Activated CD4-positive, alpha-beta T cell treated with anti-CD3 and anti-CD28 coated beads, Interleukin-2, amount 50 U/mL, for 24 hours (primary cell): ENCODE data around the gene RGPD8.
"Not testable (repeated sequence)": the region's sequence is repeated elsewhere in the genome, so short reads cannot be mapped to it uniquely, and the experiment has no call there.

Source experiments
- DNase-seq, 2 donors: peaks; one replicate each; pipeline ENCODE4 v3.0.0-alpha.2; 2020; ENCODE audit warnings: low read depth in 1 of 2, low spot score in 1 of 2

RGPD8 gene

DNA sequence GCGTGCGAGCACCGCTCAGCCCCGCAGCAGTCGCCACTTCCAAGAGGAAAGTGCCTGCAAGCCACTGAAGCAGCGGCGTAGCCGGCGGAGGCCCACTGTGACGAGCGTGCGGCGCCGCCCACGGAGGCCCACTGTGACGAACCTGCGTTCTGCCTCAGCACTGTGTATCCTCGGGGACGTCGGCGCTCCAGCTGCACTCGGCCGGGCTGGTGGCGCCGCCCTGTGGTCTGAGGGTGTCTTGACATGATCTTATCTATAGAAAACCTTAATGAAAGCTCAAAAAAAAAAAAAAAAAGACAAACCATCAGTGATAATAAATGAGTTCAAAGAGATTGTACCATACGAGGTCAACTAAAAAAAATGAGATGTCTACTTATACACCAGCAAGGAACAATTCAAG is at the start of gene RGPD8:
Gene RGPD8 (minus strand): TSS at position 166 of the 400 bp plus-strand sequence. CDS start 192 bp downstream, outside the sequence.
- peak; percentile 38 to 76 for DNase-seq

DNA sequence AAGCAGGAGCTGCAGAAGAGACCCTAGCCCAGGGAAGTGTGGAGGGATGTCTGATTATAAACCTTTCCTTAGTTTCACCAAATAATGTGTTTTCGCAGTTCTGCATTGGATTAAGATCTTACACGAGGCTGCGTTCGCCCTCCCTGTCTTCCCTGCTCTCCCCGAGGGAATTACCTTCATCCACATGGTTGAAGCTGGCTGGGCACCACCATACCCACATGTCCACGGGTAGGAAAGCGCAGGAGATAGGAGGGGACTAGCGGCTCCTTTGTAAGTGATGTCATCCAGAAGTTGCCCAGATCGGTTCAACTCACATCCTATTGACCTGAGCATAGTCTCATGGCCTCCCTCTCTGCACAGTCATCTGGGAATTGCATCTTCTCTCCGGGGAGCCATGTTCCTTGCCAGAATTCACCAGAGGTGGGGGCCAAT is 49.6 kb upstream of the RGPD8 start:
- DNase-seq, result no peak

DNA sequence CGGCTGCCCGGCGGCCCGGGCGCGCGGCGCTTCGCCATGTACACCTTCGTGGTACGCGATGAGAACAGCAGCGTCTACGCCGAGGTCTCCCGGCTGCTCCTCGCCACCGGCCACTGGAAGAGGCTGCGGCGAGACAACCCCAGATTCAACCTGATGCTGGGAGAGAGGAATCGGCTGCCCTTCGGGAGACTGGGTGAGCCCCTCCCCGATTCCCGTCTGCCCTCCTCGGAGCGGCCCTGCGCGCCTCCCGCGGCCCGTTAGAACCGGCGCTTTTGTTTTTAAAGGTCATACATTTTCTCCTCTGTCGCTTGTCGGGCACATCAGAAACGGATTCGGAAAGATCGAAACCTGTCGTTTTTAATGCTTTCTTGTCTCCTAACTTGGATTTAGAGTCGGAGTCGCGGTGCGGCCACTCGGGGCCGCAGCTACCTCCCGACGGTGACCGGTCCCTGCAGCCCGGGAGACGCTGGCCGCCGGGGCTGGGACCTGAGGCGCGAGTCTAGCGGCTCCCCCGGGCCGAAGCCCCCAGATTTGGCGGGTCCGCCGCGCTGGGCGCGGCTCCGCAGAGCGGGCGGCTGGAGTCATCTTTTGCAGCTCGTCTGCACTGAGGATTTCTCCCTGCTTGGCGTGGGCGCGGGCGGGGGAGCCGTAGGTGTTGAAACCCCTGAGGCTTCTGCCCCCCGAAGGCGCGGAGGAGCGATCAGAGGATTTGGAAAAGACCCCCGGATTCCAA is 49.0 kb upstream of the RGPD8 start:
- DNase-seq, result peak; percentile 11 to 21

DNA sequence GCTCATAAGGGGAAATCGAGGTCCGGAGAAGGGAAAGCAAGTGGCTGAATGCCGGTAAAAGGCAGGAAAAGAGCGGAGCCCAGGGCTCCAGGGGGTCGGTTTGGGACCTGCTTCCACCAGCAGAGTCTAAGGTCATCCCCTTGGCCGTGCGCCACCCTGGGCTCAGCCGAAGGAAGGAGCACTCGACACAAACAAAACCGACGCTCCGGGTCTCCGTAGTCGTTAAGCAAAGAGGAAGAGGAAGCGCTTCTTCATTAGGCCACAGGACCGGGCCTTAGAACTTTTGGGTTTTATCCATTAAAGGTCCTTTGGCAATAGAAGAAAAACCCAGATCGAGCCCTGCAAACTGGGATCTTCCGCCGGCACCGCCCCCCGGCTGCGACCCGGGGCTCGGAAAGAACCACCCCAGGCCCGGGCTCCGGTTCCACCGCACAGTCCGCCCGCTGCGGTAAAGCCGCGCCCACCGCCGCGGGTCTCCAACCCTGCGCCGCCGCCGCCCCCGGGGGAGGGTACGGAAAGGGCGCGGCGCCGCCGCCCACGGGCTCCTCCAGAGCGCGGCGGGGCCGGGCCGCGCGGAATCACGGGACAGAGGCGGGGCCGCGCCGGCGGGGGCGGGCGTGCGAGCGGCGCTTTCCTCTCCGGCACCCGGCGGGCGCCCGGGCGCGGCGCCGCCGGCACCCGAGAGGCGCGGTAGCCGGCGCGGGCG is 48.2 kb upstream of the RGPD8 start, which contains the start of gene TTL:
Gene TTL (plus strand): TSS at position 629 of the 706 bp plus-strand sequence. CDS start 189 bp downstream, outside the sequence.
- peak; percentile 48 to 60 for DNase-seq

DNA sequence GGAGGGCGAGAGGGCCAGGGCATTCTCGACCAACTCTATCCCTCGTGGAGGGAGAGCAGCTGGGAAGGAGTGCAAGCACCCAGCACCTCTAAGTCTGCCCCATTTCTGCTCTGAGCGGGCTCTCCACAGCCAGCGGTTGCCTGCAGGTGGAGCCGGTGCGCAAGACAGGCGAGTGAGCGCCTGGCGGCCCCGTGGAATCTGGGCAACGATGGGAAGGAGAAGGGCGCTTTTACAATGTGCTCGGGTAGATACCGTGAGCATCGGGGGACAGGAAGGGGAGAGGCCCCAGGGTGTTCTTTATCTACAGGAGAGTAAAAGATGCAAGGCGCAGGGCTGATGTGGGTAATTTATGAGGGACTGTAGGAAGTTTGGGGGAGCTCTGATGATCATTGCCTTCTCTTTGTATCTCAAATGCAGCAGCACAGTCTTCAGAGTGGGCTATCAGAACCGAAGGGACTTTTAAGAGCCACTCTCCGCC is 47.6 kb upstream of the RGPD8 start:
- DNase-seq, result peak; percentile 68 to 76

DNA sequence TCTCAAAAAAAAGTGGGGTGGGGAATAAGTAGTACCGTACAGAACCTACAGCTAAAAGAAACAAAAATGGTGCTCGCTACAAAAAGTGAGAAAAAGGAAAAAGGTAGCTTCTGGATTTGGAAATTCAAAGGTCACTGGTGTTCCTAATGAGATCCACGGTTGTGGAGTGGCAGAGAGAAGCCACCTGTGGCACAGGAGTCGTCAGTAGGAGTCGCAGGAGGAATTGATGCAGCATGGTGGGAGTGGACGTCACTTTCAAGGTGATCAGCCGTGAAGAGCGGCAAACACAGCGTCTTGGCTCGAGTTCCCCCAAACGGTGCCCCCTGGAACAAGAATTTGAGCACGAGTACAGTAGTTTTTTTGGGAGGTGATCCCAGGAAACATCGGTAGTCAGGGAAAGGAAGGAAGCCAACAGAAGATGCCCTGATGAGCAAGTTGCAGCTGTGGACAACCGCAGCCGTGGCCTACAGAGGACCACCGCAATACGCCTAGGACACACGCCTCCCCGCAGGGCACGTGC is 47.1 kb upstream of the RGPD8 start:
- DNase-seq, result peak in 1 of 2 donors; percentile 8

DNA sequence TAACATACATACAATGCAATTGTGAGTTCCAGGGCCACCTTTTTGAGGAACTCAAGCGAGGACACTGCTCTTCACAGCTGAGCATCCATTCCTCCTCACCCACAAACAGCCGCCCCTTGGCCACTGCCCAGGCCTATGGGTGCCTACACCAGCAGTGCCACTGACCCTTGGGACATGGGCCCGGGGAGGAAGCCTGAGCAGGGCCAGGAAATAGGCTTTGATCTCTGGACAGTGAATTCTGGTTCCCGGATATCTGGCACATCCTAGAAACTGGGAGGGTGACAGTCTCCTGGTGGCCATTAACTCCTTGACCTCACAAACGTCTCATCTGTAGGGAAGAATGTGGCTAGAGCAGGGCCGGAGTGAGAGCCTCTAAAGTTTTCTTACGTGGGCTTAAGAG is 43.0 kb upstream of the RGPD8 start:
- no peak for DNase-seq

DNA sequence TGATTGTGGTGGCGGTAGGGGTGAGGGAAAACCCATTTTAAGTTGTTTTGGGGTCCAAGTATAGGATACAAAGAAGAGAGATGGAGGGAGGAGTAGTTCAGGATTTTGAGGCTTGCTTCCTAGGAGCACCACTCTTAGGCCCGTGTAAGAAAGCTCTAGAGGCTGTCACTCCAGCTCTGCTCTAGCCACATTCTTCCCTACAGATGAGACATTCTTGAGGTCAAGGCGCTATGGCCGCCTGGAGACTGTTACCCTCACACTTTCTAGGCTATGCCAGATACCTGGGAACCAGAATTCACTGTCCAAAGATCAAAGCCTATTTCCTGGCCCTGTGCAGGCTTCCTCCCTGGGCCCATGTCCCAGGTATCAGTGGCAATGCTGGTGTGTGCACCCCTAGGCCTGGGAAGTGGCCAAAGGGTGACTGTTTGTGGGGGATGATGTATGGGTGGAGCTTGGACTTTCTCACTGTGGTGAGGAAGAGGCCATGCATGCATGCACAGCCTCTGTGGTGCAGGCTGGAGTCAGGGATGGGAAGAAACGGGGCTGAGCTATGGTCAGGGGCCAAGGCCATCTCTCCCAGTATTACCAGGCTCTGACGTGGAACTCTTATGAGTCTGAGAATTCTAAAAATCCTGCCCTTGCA is 41.5 kb upstream of the RGPD8 start:
- DNase-seq, result no peak

DNA sequence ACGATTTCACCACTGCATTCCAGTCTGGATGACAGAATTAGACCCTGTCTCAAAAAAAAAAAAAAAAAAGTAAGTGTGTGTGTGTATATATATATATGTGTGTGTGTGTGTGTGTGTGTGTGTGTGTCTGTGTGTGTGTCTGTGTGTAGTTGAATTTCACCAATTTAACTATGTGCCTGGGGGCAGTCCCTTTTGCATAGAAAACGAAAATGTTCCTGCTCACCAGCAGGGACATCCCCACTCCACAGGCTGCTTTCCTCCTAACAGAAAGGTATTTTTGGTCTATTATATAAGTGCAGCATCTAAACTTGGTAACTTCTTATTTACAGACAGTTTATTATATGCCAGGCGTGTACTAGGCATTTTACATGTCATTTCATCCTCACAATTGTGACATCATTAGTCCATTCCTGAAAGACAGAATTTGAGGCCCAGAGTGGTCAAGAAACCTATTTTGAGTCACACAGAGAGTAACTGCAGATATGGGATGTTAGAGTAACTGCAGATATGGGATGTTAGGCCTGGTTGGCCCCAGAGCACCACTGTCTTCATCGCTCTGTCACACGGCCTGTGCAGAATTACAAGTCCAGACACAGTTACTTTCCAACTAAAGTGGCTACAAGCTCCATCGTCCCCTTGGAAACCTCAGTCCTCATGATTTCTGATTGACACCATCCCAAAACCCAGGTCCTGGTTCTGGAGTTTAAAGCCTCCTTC is 39.3 kb upstream of the RGPD8 start:
- no peak for DNase-seq

DNA sequence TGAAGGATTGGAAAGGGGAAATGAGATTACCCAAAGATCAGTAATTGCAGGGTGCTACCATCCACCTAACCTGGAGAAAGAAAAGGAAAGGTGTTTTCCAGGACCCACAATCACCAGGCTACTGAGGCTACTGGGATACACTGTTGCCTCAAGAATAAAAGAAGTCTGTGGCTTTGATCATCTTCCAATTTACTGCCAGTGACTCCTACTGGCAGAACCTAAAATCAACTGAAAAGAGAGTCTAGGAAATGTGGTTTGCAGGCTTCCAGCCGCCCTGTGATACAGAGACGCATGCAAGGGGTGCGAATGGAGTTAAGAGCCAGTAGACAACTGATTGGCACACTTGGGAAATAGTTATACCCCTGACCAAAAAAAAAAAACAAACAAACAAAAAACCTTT is 31.9 kb upstream of the RGPD8 start:
- DNase-seq, result no peak

DNA sequence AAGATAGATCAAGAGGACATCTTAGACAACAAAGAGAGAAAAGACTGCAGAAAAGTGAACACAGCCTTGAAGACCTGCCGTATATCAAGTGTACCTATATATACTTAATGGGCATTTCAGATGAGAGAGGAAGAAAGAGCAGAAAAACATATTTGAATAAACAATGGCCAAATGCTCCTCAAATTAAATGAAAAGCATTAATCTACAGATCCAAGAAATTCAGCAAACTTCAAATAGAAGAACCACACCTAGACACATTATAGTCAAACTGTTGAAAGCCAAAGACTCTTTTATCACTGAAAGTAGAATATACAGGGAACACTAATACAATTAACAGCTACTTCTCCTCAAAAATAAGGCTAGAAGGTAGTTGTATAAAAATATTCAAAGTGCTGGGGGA is 29.8 kb upstream of the RGPD8 start:
- no peak for DNase-seq

DNA sequence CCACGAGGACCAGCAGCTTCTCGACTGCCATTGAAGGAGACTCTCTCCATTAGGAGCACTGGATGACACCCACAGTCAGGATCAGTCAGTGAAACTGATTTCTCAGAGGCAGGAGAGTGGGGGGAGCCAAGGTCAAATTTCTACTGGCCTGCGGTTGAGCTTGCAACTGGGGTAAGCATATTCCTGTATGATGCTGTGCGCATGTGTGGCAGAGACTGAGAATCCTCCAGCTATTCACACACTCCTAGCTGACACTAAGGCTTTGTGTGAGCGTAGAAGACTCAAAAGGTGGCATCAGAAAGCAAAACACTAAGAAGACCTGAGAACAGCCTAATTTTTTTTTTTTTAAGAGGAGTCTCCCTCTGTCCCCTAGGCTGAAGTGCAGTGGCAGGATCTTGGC is 28.7 kb upstream of the RGPD8 start:
- no peak for DNase-seq

DNA sequence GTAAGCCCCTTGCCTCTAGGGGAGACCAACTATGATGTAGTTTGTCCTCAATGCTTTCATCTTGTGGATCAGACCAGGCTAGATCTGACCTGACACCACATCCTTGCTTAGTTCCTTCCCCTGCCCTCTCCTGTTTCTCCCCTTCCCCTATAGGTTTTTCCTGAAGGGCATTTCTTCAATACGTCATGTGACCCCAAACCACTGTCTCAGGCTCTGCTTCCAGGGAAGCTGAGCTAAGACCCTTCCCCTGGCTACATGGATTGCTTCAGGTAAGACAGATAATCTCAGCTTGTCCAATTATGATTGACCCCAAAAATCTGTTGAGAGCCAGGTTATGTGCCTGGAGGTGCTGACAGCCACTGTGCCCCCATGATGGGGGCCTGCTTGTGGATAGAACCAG is 25.9 kb upstream of the RGPD8 start:
- DNase-seq, result no peak

DNA sequence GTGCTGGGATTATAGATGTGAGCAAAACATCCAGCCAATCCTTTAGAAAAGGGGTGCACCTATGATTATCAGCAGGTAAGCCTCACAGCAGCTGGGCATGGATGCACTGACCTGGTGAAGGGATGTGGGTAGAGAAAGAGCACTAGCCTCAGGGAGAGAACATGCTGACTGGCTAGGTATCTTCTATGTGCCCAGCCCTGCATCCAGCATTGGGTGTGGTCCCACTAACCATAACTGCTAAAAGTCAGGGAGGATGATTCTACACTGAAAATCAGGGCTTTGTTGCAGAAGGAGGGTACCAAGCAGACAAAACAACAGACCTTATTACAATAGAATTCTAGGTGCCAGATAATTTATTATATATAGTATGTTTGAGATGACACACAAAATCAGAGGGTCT is 21.1 kb upstream of the RGPD8 start:
- DNase-seq, result no peak

DNA sequence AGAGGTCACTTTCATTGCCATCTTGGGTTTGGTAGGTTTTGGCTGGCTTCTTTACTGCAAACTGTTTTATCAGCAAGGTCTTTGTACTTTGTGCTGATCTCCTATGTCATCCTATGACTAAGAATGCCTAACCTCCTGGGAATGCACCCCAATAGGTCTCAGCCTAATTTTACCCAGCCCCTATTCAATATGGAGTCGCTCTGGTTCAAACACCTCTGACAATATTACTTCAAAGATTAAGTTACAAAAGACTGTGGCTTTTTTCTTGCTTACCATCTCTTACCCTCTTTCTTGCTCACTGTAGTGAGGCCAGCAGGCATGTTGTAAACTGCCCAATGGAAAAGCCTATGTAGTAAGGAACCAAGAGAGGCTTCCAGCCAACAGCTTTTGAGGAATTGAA is 17.9 kb upstream of the RGPD8 start:
- no peak for DNase-seq

DNA sequence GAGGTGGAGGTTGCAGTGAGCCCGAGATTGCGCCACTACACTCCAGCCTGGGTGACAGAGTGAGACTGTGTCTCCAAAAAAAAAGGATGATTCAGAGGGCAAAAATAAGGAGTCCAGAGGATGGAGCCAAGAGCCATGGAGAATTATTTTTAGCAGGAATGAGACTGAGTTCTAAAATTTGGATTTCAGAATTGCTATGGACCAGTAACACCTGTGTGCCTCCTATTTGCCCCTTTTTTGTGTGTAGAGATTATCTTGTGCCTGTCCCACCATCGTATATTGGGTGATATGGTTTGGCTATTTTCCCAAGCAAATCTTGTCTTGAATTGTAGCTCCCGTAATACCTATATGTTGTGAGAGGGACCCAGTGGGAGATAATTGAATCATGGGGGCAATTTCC is 16.4 kb upstream of the RGPD8 start:
- DNase-seq, result no peak

DNA sequence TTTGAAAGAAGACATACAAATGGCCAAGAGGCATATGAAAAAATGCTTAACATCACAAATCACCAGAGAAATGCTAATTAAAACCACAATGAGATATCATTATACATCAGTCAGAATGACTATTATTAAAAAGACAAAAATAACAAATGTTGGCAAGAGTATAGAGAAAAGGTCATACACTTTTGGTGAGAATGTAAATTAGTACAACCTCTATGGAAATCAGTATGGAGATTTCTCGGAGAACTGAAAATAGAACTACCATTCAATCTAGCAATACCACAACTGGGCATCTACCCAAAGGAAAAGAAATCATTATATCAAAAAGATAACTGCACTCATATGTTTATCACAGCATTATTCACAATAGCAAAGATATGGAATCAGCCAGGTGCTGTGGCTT is 10.8 kb upstream of the RGPD8 start:
- not testable (repeated sequence) for DNase-seq

DNA sequence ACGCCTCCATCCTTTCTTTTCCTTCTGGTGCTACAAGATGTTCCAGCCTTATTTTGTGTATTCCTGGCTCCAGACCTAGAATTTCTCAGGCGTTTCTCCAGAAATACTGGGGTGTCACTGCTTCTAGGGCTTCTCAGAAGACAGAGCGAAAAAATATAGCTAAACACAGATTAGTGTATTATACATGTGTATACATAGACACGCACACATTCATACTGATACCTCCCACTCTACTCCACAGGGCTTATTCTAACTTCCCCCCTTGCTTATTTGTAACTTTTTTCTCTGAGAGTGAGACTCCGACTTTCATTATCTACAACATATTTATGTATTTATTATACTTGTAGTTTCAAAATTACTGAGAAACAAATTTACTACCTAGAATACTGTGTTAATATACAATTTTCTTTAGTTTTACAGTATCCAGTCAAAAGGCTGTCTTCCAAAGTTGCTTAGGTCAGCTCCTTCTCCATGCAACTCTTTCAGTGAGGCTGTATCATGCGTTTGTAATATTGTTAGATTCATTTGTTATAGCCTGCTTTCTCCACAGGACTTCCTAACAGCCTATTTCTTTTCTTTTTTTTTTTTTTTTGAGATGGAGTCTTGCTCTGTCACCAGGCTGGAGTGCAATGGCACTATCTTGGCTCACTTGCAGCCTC is 5.3 kb upstream of the RGPD8 start:
- DNase-seq, result not testable (repeated sequence)

DNA sequence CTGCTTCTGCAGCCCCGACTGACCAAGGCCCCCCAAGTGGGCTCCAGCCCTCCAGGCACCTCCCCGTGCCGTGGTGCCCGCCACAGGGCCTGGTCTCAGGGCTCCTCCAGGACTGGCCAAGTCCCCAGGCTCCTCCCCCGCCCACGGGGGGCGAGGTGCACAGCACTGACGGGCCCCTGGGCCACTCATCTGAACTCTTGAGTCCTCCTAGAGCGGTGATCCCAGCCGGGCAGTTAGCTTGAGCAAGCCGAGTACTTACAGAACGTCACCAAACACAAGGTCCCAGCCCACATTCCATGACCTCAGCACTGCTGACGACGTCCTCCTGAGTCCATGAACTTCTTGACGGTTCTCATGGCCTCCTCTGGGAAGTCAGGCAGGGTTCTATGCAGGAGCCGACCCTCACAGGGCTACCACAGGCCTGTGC is 4.0 kb upstream of the RGPD8 start:
- DNase-seq, result not testable (repeated sequence)

DNA sequence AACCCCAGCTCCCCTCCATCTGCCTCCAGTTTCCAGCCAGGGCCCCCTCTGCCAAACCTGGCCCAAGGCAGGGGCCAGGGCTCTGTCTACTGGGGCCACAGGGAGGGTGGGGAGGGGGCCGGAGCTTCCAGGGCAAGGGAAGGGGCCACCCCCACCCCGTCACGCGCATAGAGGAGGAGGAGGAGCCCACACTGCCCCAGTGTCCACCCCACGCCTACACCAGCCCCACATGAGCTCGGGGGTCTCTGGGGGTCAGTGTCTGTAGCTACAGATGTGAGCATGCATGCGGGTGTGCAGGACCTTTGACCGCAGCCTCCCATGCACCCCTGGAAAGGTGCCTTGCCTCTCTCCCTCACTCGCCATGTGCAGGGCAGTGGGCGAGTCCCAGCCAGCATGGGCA is 3.5 kb upstream of the RGPD8 start:
- not testable (repeated sequence) for DNase-seq
